Motor neuron (in vitro differentiated cells): ENCODE measurements around the gene ASL. TPM values are rescaled to one million over a fixed set of nuclear protein-coding genes. Genes with fewer than 3 reads are reported as not detected.
"Not testable (repeated sequence)": the region's sequence is repeated elsewhere in the genome, so short reads cannot be mapped to it uniquely, and the experiment has no call there.

ENCODE experiments used
- ATAC-seq, 8 experiments: fragments of 200-7000 bp; cut with Tn5 transposase; replicated peaks in 6 of 8; 2 replicates each; pipeline ENCODE4 v1.8.0; 2021; ENCODE audit warnings: mild to moderate bottlenecking in 8 of 8, moderate library complexity in 8 of 8
- H3K27ac ChIP-seq, 2 donors: fragments of 250-450 bp; sonication (Bioruptor Pico); 2 replicates each; pipeline ENCODE4 v1.9.0; 2021; ENCODE audit warnings: antibody characterized with exemption in 2 of 2, mild to moderate bottlenecking in 2 of 2, moderate library complexity in 1 of 2
- H3K4me1 ChIP-seq, 2 donors: fragments of 250-450 bp; sonication (Bioruptor Pico); replicated peaks in 1 of 2; 2 replicates each; pipeline ENCODE4 v1.6.1; 2021; ENCODE audit warnings: antibody characterized with exemption in 2 of 2, mild to moderate bottlenecking in 2 of 2, moderate library complexity in 1 of 2
- H3K4me3 ChIP-seq, 5 donors: fragments of 250-450 bp; sonication (Bioruptor Pico); 2 replicates each; pipeline ENCODE4 v1.9.0; 2021; ENCODE audit warnings: antibody characterized with exemption in 5 of 5, mild to moderate bottlenecking in 5 of 5, moderate library complexity in 4 of 5
- WGBS, 10 experiments: fragments of 450-650 bp; shearing (Covaris generic); methylation state at CpG; one replicate each; pipeline ENCODE4 v1.0.0; 2022; 5-methylcytosine and 5-hydroxymethylcytosine counted together
- in situ Hi-C, 9 experiments: fragments of 400-800 bp; cut with MboI; loops; one replicate each; pipeline ENCODE4 v1.15.0; 2021; ENCODE audit warnings: low sequenced_read_pairs in 9 of 9, low pct_unique_long_range_greater_than_20kb in 2 of 9; ENCODE audit not compliant: unreplicated experiment in 9 of 9
- total RNA-seq, 8 experiments: library from RNA; unstranded; fragments of 300-600 nt; gene quantifications; 2 replicates each; pipeline versions ENCODE4 v1.2.3 to v1.2.4, GENCODE V29; 2022

Gene ASL
- total RNA-seq, 8 experiments from 2014 or later: 5.5 to 20.2 (median 12.3) TPM

GRCh38 chr7:66110856-66111255 lies 35.2 kb downstream of the ASL start:
- in situ Hi-C loops: no loop called here
- Histone ChIP-seq H3K4me3 (no peak overlapping the region), H3K4me1 (peaks cover 3% of the 10 kb centered on the region in 2 donors), H3K27ac (no peak overlapping the region)
- ATAC-seq: no peak
- 0 to 67% (median 27%) methylated on average over 1 to 6 of the region's 9 CpGs; no CpG with 5 or more reads in 3 of the 10 experiments for WGBS, 10 experiments

GRCh38 chr7:66114743-66115649 lies 39.4 kb downstream of the ASL start, which contains the start of gene CRCP:
Gene CRCP, plus strand, starts transcription at chr7:66114847. Its CDS starts 116 bp downstream, at chr7:66114963.
- in situ Hi-C loops: no loop called here
- H3K4me1 ChIP-seq: peaks cover 11 to 13% of the 10 kb centered on the region in 2 donors
- peak within 1 kb of the TSS; percentile 61 to 75 (median 66) for H3K4me3 ChIP-seq
- H3K27ac ChIP-seq: peak within 1 kb of the TSS; percentile 78 to 79
- peak; percentile 85 to 93 (median 88) for ATAC-seq
- WGBS, 10 experiments: 0 to 2% (median 0%) methylated on average over 3 to 13 of the region's 67 CpGs; no CpG with 5 or more reads in 2 of the 10 experiments

GRCh38 chr7:66116680-66117420 lies 41.2 kb downstream of the ASL start:
- 90 to 100% (median 94%) methylated on average over 2 to 10 of the region's 12 CpGs for WGBS, 10 experiments
- in situ Hi-C loops, H3K27ac ChIP-seq, H3K4me3 ChIP-seq, ATAC-seq: not testable (repeated sequence)
- peaks cover 11 to 14% of the 10 kb centered on the region in 2 donors for H3K4me1 ChIP-seq

GRCh38 chr7:66118603-66119002 lies 43.0 kb downstream of the ASL start:
- no peak overlapping the region for H3K4me3 ChIP-seq
- ATAC-seq: no peak
- peak overlapping the region in 1 of 2 donors; percentile 21 for H3K27ac ChIP-seq
- 44 to 100% (median 96%) methylated on average over 1 to 3 of the region's 3 CpGs; no CpG with 5 or more reads in 1 of the 10 experiments for WGBS, 10 experiments
- H3K4me1 ChIP-seq: peaks cover 11 to 14% of the 10 kb centered on the region in 2 donors
- in situ Hi-C loops: no loop called here

- peaks cover 11 to 14% of the 10 kb centered on the region in 2 donors for H3K4me1 ChIP-seq
- no peak for ATAC-seq
- WGBS, 10 experiments: 0 to 95% (median 83%) methylated on average over 1 to 4 of the region's 4 CpGs; no CpG with 5 or more reads in 3 of the 10 experiments
- peak overlapping the region in 1 of 2 donors; percentile 57 for H3K27ac ChIP-seq
- in situ Hi-C loops: no loop called here
- H3K4me3 ChIP-seq: no peak overlapping the region
Observed at GRCh38 chr7:66119245-66119850, 43.7 kb downstream of the ASL start.

- Histone ChIP-seq H3K27ac (no peak overlapping the region), H3K4me3 (no peak overlapping the region), H3K4me1 (peaks cover 7% of the 10 kb centered on the region in 2 donors)
- in situ Hi-C loops: no loop called here
- WGBS, 10 experiments: 92 to 100% (median 100%) methylated on average over 1 to 7 of the region's 9 CpGs; no CpG with 5 or more reads in 4 of the 10 experiments
- ATAC-seq: no peak
Observed at GRCh38 chr7:66123175-66123528, 47.5 kb downstream of the ASL start.

- H3K27ac ChIP-seq, ATAC-seq, in situ Hi-C loops, H3K4me1 ChIP-seq, H3K4me3 ChIP-seq: not testable (repeated sequence)
- 50 to 100% (median 90%) methylated on average over 1 to 2 of the region's 5 CpGs; no CpG with 5 or more reads in 5 of the 10 experiments for WGBS, 10 experiments
Observed at GRCh38 chr7:66124569-66124861, 48.9 kb downstream of the ASL start.

GRCh38 chr7:66125052-66125694 lies 49.6 kb downstream of the ASL start:
- Histone ChIP-seq H3K4me3 (no peak overlapping the region), H3K27ac (no peak overlapping the region), H3K4me1 (no peaks in the 10 kb centered on the region)
- ATAC-seq: peak in 1 of 8 experiments; percentile 71
- 8 to 100% (median 73%) methylated on average over 1 to 4 of the region's 4 CpGs; no CpG with 5 or more reads in 4 of the 10 experiments for WGBS, 10 experiments
- in situ Hi-C loops: no loop called here

- H3K4me1 ChIP-seq, H3K4me3 ChIP-seq, in situ Hi-C loops, H3K27ac ChIP-seq: not testable (repeated sequence)
- 36 to 100% (median 90%) methylated on average over 1 to 4 of the region's 6 CpGs; no CpG with 5 or more reads in 3 of the 10 experiments for WGBS, 10 experiments
- peak in 4 of 8 experiments; percentile 36 to 90 (median 62) for ATAC-seq
Observed at GRCh38 chr7:66125781-66126352, 50.2 kb downstream of the ASL start.

GRCh38 chr7:66127172-66127571 lies 51.6 kb downstream of the ASL start:
- WGBS, 10 experiments: 67 to 100% (median 100%) methylated on average over 1 to 3 of the region's 3 CpGs; no CpG with 5 or more reads in 3 of the 10 experiments

GRCh38 chr7:66138994-66139752 lies 63.6 kb downstream of the ASL start:
- peaks cover 0 to 5% of the 10 kb centered on the region in 2 donors for H3K4me1 ChIP-seq
- in situ Hi-C loops: no loop called here
- H3K4me3 ChIP-seq: no peak overlapping the region
- H3K27ac ChIP-seq: no peak overlapping the region
- 43 to 100% (median 84%) methylated on average over 1 to 7 of the region's 8 CpGs for WGBS, 10 experiments
- no peak for ATAC-seq

More at GRCh38 chr7:66127172-66127571, 51.6 kb downstream of the ASL start:
- H3K27ac ChIP-seq, H3K4me1 ChIP-seq, in situ Hi-C loops, H3K4me3 ChIP-seq, ATAC-seq: not testable (repeated sequence)
